ENCODE results near the gene HIGD1C.

GRCh38 chr12:50988051-50988450 is 35.7 kb downstream of the HIGD1C start:
- TF ChIP-seq EZH2 (IDR thresholded peaks at IDR 0.05; ENCODE audit: low read depth, low read length, severe bottlenecking) (no peak), CHD2 (IDR thresholded peaks at IDR 0.05; ENCODE audit: low read length) (no peak), RAD21 (IDR thresholded peaks at IDR 0.05 in 1 of 2, conservative IDR thresholded peaks at IDR 0.05 in 1 of 2; ENCODE audit: low read depth in 2 of 2, low read length in 2 of 2) (no peak), NRF1 (IDR thresholded peaks at IDR 0.05; ENCODE audit: low read depth, low read length) (no peak), GTF2F1 (IDR thresholded peaks at IDR 0.05; ENCODE audit: borderline replicate concordance, low read depth, low read length) (no peak), TAF1 (IDR thresholded peaks at IDR 0.05; ENCODE audit: low read depth, low read length) (no peak), SIN3A (conservative IDR thresholded peaks at IDR 0.05 in 1 of 2, IDR thresholded peaks at IDR 0.05 in 1 of 2; ENCODE audit: low read depth in 1 of 2, low read length in 2 of 2) (no peak), POLR2A (IDR thresholded peaks at IDR 0.05; ENCODE audit: control extremely low read depth in 1 of 2, low read depth in 2 of 2, low read length in 2 of 2) (no peak), ZNF274 (IDR thresholded peaks at IDR 0.05; ENCODE audit: borderline replicate concordance, extremely low read depth, low read length) (no peak), SUZ12 (IDR thresholded peaks at IDR 0.05; ENCODE audit: low read length) (no peak)
- TF ChIP-seq, protein P1, sequence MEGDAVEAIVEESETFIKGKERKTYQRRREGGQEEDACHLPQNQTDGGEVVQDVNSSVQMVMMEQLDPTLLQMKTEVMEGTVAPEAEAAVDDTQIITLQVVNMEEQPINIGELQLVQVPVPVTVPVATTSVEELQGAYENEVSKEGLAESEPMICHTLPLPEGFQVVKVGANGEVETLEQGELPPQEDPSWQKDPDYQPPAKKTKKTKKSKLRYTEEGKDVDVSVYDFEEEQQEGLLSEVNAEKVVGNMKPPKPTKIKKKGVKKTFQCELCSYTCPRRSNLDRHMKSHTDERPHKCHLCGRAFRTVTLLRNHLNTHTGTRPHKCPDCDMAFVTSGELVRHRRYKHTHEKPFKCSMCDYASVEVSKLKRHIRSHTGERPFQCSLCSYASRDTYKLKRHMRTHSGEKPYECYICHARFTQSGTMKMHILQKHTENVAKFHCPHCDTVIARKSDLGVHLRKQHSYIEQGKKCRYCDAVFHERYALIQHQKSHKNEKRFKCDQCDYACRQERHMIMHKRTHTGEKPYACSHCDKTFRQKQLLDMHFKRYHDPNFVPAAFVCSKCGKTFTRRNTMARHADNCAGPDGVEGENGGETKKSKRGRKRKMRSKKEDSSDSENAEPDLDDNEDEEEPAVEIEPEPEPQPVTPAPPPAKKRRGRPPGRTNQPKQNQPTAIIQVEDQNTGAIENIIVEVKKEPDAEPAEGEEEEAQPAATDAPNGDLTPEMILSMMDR (IDR thresholded peaks at IDR 0.05; ENCODE audit: control extremely low read depth in 1 of 3, insufficient read depth in 1 of 3, low read depth in 1 of 3, low read length in 3 of 3), result no peak
- TF ChIP-seq, protein P2, sequence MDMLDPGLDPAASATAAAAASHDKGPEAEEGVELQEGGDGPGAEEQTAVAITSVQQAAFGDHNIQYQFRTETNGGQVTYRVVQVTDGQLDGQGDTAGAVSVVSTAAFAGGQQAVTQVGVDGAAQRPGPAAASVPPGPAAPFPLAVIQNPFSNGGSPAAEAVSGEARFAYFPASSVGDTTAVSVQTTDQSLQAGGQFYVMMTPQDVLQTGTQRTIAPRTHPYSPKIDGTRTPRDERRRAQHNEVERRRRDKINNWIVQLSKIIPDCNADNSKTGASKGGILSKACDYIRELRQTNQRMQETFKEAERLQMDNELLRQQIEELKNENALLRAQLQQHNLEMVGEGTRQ (IDR thresholded peaks at IDR 0.05; ENCODE audit: low read length), result no peak

Data from H1 (cell line).